Lower lobe of right lung (tissue), 2 donors: Measurements from ENCODE around the gene RAB27A. TPM values are rescaled to one million over a fixed set of nuclear protein-coding genes. Genes with fewer than 3 reads are reported as not detected.
A peak's percentile ranks its signal among the peaks of the same experiment; 100 is the strongest.

Experiments
- ATAC-seq, 2 donors: fragments of 200-7000 bp; cut with Tn5 transposase; one replicate each; pipeline ENCODE4 v1.9.1; 2020 to 2022; ENCODE audit warnings: mild to moderate bottlenecking in 2 of 2, moderate library complexity in 2 of 2
- DNase-seq: peaks from one replicate; pipeline ENCODE4 v3.0.0-alpha.2; 2020
- H3K27ac ChIP-seq: fragments of 200-600 bp; one replicate; pipeline ENCODE4 v1.8.0; 2022
- H3K27me3 ChIP-seq: fragments of 200-600 bp; one replicate; pipeline ENCODE4 v1.8.0; 2022; ENCODE audit warnings: low read depth
- H3K36me3 ChIP-seq: fragments of 200-600 bp; one replicate; pipeline ENCODE4 v1.8.0; 2022; ENCODE audit warnings: mild to moderate bottlenecking
- H3K4me1 ChIP-seq: fragments of 200-600 bp; one replicate; pipeline ENCODE4 v1.8.0; 2022
- H3K4me3 ChIP-seq: fragments of 200-600 bp; one replicate; pipeline ENCODE4 v1.8.0; 2022; ENCODE audit warnings: mild to moderate bottlenecking
- H3K9me3 ChIP-seq: fragments of 200-600 bp; one replicate; pipeline ENCODE4 v1.8.0; 2022
- intact Hi-C: fragments of 100-400 bp; cut with DNase I; formaldehyde crosslinking; loops from one replicate; pipeline ENCODE4 v1.11.0; 2022
- total RNA-seq: library from RNA; stranded (reverse); fragmentation: NEBNext Ultra II Directional; extraction: Animal tissue kit (Norgen Biotek cat#: 25700); gene quantifications from one replicate; pipeline ENCODE4 v1.2.1, GENCODE V29; 2021
- TF ChIP-seq, protein P1 (sequence below): fragments of 200-600 bp; IDR thresholded peaks from one replicate; pipeline ENCODE4 v1.8.0; 2022; ENCODE audit warnings: antibody characterized with exemption, mild to moderate bottlenecking
- donor health status: DM: no; HTN: yes; CAD: no; lungs with severe emphysema.

RAB27A gene
- total RNA-seq, 1 donor from 2014 or later, result 63.4 TPM

DNA sequence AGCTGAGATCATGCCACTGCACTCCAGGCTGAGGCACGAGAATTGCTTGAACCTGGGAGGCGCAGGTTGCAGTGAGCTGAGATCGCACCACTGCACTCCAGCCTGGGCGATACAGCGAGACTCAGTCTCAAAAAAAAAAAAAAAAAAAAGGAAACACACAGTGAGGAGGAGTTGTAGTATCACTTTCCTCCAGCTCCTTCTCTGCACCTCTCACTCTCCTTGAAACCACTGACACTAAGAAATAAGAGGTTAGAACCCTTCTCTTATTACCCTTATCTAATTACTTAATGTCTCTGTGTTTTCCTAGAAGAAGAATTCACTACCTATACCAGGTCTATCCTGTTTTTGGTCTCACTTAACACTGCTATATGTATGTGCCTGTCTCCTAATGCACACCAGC, 31.7 kb downstream of the RAB27A start:
- intact Hi-C loops, result no loop called here
- Histone ChIP-seq H3K4me3 (no peak overlapping the region), H3K9me3 (no peaks in the 10 kb centered on the region), H3K36me3 (no peaks in the 10 kb centered on the region), H3K27me3 (no peaks in the 10 kb centered on the region), H3K4me1 (peaks cover 39% of the 10 kb centered on the region), H3K27ac (no peak overlapping the region)
- ATAC-seq (no peak), DNase-seq (no peak)
- TF ChIP-seq, protein P1, sequence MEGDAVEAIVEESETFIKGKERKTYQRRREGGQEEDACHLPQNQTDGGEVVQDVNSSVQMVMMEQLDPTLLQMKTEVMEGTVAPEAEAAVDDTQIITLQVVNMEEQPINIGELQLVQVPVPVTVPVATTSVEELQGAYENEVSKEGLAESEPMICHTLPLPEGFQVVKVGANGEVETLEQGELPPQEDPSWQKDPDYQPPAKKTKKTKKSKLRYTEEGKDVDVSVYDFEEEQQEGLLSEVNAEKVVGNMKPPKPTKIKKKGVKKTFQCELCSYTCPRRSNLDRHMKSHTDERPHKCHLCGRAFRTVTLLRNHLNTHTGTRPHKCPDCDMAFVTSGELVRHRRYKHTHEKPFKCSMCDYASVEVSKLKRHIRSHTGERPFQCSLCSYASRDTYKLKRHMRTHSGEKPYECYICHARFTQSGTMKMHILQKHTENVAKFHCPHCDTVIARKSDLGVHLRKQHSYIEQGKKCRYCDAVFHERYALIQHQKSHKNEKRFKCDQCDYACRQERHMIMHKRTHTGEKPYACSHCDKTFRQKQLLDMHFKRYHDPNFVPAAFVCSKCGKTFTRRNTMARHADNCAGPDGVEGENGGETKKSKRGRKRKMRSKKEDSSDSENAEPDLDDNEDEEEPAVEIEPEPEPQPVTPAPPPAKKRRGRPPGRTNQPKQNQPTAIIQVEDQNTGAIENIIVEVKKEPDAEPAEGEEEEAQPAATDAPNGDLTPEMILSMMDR, result no peak

DNA sequence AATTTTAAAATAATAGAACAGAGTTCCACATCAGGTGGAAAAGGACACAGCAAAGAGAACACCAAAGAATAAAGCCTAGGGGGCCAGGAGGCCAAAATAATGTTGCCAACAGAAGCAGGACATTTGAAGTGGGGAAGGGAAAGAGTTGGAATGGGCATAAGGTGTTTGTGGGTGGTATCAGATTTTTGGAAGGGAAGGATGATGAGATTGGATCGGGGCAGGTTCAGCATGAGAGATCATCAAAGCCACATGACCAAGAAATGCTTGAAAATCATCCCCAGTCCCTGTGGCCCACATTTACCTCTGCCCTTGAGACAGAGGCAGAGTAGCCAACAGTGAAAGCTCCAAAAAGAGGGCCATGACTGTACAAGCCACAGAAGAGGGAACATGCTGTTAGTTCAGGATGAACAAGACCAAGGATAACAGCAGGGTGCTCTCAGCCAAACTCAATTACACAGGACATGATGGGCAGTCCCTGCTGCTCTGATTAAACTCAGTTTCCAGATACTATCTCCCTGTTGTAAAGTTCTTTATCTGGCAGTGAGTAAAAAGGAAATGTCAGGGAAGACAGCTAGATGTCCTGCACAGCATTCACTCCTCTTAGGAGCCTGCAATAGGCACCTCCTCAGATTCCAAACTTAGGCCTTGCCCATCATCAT, 32.5 kb downstream of the RAB27A start:
- Histone ChIP-seq H3K27ac (no peak overlapping the region), H3K9me3 (no peaks in the 10 kb centered on the region), H3K27me3 (no peaks in the 10 kb centered on the region), H3K36me3 (no peaks in the 10 kb centered on the region), H3K4me3 (no peak overlapping the region), H3K4me1 (peaks cover 39% of the 10 kb centered on the region)
- ATAC-seq (no peak), DNase-seq (no peak)
- TF ChIP-seq, protein P1, result no peak
- intact Hi-C loops, result no loop called here

DNA sequence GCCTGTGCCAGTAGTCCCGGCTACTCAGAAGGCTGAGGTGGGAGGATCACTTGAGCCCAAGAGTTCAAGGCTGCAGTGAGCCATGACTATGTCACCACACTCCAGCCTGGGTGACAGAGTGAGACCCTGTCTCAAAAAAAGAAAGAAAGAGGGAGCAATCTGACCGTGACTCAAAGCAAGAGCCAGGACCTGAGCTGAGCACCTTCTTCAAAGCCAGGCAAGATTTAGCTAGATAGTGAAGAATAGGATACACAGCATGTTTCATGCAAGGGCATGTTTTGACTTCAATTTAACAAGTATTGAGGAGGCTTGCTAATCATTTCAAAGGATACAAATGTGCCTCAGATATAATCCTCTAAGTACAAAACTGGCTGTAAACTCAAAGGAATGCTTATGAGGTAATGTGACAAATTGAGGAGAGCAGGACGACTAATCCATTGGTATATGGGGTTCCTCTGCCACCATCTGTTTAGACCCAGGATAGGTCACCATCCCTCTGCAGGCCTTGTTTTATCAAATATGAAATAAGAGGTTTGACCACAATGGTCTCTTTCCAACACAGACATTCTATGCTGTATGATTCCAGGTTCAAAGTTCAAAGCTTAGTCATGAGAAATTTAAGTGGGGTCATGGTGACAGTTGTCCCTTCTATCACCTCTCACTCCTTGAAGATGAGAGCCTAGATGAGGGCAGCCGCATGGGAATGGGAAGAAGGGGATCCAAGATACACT, 33.2 kb downstream of the RAB27A start:
- H3K36me3 ChIP-seq, result no peaks in the 10 kb centered on the region

DNA sequence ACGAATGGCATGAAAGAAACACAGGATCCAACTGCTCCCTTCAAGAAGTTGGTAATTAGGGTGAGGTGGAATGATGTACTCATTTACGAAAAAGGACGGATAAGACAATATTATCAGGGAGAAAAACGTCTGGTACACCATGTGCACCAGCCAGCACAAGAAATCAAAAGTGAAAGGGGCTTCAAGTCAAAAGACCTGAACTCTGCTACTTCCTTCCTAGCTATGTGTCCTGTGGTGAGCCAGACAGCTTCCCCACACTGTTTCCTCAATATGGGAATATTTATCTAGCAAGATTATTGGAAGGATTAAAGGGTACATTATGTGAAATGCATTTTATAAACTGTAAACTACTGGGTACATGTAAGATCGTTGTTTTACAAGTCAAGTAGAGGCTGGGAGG, 33.9 kb downstream of the RAB27A start:
- TF ChIP-seq, protein P1, result no peak
- H3K36me3 ChIP-seq, result no peaks in the 10 kb centered on the region
- ATAC-seq (peak; percentile 46 to 56), DNase-seq (no peak)
- H3K9me3 ChIP-seq, result no peaks in the 10 kb centered on the region
- intact Hi-C loops, result no loop called here
- H3K27ac ChIP-seq, result peak overlapping the region; percentile 56
- peaks cover 47% of the 10 kb centered on the region for H3K4me1 ChIP-seq
- peak overlapping the region; percentile 38 for H3K4me3 ChIP-seq
- H3K27me3 ChIP-seq, result no peaks in the 10 kb centered on the region

More for the DNA sequence above, 33.2 kb downstream of the RAB27A start:
- no peak for DNase-seq
- TF ChIP-seq, protein P1, result no peak
- Histone ChIP-seq H3K4me1 (peaks cover 40% of the 10 kb centered on the region), H3K9me3 (no peaks in the 10 kb centered on the region), H3K27me3 (no peaks in the 10 kb centered on the region), H3K4me3 (no peak overlapping the region), H3K27ac (peak overlapping the region; percentile 56)
- intact Hi-C loops, result no loop called here
- no peak for ATAC-seq

DNA sequence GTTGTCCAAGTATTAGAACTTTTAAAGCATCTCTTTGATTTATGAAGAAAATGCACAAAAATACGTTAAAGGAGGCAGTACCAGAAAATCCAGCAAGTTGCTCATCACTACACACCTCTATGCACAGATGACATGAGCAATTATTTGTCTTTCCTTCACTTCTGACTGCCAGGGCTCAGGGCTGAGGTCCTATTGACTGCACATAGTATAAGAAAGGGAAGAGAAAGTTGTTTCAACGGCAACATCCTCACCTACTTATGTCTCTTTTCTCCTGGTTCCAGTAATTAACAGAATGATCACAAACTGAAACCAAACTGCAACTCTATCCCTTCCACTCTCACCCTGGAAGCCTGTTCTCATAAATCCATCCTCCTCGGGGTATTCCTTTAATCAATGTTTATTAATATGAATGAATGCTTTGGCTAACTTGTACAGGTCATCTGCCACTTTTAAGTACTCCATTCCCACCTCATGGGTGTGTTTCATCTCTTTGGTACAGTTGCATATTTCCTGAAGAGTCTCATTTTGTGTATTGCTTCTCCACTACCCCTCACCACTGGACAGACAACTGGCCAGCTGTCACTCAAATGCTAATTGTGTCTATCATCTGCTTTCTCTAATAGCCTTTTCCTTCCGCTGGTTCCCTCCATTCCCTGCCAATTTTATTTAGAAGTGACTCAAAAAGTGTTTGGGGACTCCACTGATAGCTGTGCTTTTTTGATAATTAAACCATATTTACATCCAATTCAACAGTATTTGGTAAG, 34.5 kb downstream of the RAB27A start:
- Histone ChIP-seq H3K27me3 (no peaks in the 10 kb centered on the region), H3K4me1 (peaks cover 53% of the 10 kb centered on the region), H3K27ac (peak overlapping the region; percentile 56), H3K9me3 (no peaks in the 10 kb centered on the region), H3K4me3 (peak overlapping the region; percentile 38), H3K36me3 (no peaks in the 10 kb centered on the region)
- DNase-seq, result no peak
- ATAC-seq, result no peak
- TF ChIP-seq, protein P1, result no peak
- intact Hi-C loops, result no loop called here
